AG04449 (cell line): Measurements from ENCODE around the gene NACA2.
"Not testable (repeated sequence)": the region's sequence is repeated elsewhere in the genome, so short reads cannot be mapped to it uniquely, and the experiment has no call there.

Experiments
- CTCF ChIA-PET: fragments of 350-600 bp; formaldehyde crosslinking; extraction: SDS; loops from one replicate; lab custom pipeline; 2021; ENCODE audit warnings: antibody characterized with exemption; lab: Yijun Ruan, JAX
- POLR2A ChIA-PET: fragments of 400-600, 350-600 bp; formaldehyde crosslinking; extraction: SDS; loops from one replicate; lab custom pipeline; 2020; ENCODE audit warnings: antibody characterized with exemption, inconsistent platforms; lab: Yijun Ruan, JAX
- DNase-seq: peaks from one replicate; pipeline ENCODE4 v3.0.0-alpha.2; 2010; ENCODE audit warnings: low read depth, low spot score
- H3K4me3 ChIP-seq: 2 replicates; pipeline ENCODE4 v1.5.1; 2011; ENCODE audit warnings: low read depth, mild to moderate bottlenecking, control low read depth, low read length
- CTCF ChIP-seq: IDR thresholded peaks from one replicate; pipeline ENCODE4 v1.5.1; 2011; ENCODE audit warnings: mild to moderate bottlenecking, moderate library complexity, low read length, control low read depth, inconsistent platforms; ENCODE audit not compliant: insufficient read depth; ENCODE audit errors: missing control alignments

NACA2 gene

GRCh38 chr17:61632826-61633225 is 41.8 kb upstream of the NACA2 start:
- TF ChIP-seq CTCF = no peak
- ChIA-PET CTCF (interaction anchor here (1.4 to 6.9 kb wide), 2 partner anchors 202 to 204 kb away, joined by 5 to 117 read pairs; no protein-coding TSS in a partner anchor), POLR2A (no interaction called here)
- no peak overlapping the region for H3K4me3 ChIP-seq
- no peak for DNase-seq

GRCh38 chr17:61631800-61632199 is 40.8 kb upstream of the NACA2 start:
- POLR2A ChIA-PET = no interaction called here

GRCh38 chr17:61628158-61628557 is 37.1 kb upstream of the NACA2 start:
- DNase-seq, POLR2A ChIA-PET, CTCF ChIA-PET, H3K4me3 ChIP-seq: not testable (repeated sequence)

More at GRCh38 chr17:61631800-61632199, 40.8 kb upstream of the NACA2 start:
- TF ChIP-seq CTCF = no peak
- DNase-seq = no peak
- H3K4me3 ChIP-seq = no peak overlapping the region
- CTCF ChIA-PET = interaction anchor here (1.1 to 3.8 kb wide), 2 partner anchors 205 to 478 kb away, joined by 3 to 29 read pairs; no protein-coding TSS in a partner anchor

GRCh38 chr17:61627658-61628057 is 36.6 kb upstream of the NACA2 start:
- POLR2A ChIA-PET = no interaction called here
- no peak for TF ChIP-seq CTCF

GRCh38 chr17:61627125-61627524 is 36.1 kb upstream of the NACA2 start:
- CTCF ChIA-PET = no interaction called here
- no peak overlapping the region for H3K4me3 ChIP-seq
- POLR2A ChIA-PET = no interaction called here
- DNase-seq = no peak
- TF ChIP-seq CTCF = no peak

More at GRCh38 chr17:61627658-61628057, 36.6 kb upstream of the NACA2 start:
- no peak for DNase-seq
- CTCF ChIA-PET = no interaction called here
- H3K4me3 ChIP-seq = no peak overlapping the region

- no peak for DNase-seq
- no peak for TF ChIP-seq CTCF
- POLR2A ChIA-PET = no interaction called here
Measured at GRCh38 chr17:61625564-61625963, 34.5 kb upstream of the NACA2 start.

GRCh38 chr17:61624951-61625350 is 33.9 kb upstream of the NACA2 start:
- TF ChIP-seq CTCF = no peak
- CTCF ChIA-PET = interaction anchor here (0.9 to 1.6 kb wide), 2 partner anchors 11 to 212 kb away, joined by 4 to 8 read pairs; no protein-coding TSS in a partner anchor
- POLR2A ChIA-PET = no interaction called here
- H3K4me3 ChIP-seq = no peak overlapping the region
- DNase-seq = no peak

More at GRCh38 chr17:61625564-61625963, 34.5 kb upstream of the NACA2 start:
- no peak overlapping the region for H3K4me3 ChIP-seq
- CTCF ChIA-PET = interaction anchor here (1.6 kb wide), 1 partner anchor 211 kb away, joined by 8 read pairs; no protein-coding TSS in a partner anchor
